Esophagus muscularis mucosa (tissue), 3 donors: Measurements from ENCODE around the gene PLCH1.

Experiments used
- CTCF ChIP-seq, 3 experiments: fragments of 200-600 bp in 2 of 3; fragments of 450-650 bp in 1 of 3; sonication (generic) in 2 of 3; IDR thresholded peaks; one replicate each; pipeline ENCODE4 v1.5.1; 2017 to 2019; ENCODE audit warnings: antibody characterized with exemption in 3 of 3, mild to moderate bottlenecking in 2 of 3, moderate library complexity in 1 of 3
- POLR2A ChIP-seq: fragments of 450-650 bp; IDR thresholded peaks from one replicate; pipeline ENCODE4 v1.6.1; 2017; ENCODE audit warnings: antibody characterized with exemption, moderate library complexity, mild to moderate bottlenecking, low read depth
- POLR2AphosphoS5 ChIP-seq, 2 donors: sonication (generic); formaldehyde crosslinking; IDR thresholded peaks; one replicate each; pipeline ENCODE4 v1.6.1; 2017; ENCODE audit warnings: antibody characterized with exemption in 2 of 2

- TF ChIP-seq CTCF (IDR thresholded peaks at IDR 0.05) (no peak), POLR2A (no peak), POLR2AphosphoS5 (IDR thresholded peaks at IDR 0.05) (no peak)
Measured at GRCh38 chr3:155435821-155436220, 309.1 kb downstream of the PLCH1 start.
